Measurements from ENCODE around the gene RCCD1. TPM values are rescaled to one million over a fixed set of nuclear protein-coding genes. Genes with fewer than 3 reads are reported as not detected.
"Not testable (repeated sequence)": the region's sequence is repeated elsewhere in the genome, so short reads cannot be mapped to it uniquely, and the experiment has no call there.

The RCCD1 gene
- total RNA-seq, 3 donors from 2014 or later, result 18.5 to 21.5 (median 20.7) TPM

DNA sequence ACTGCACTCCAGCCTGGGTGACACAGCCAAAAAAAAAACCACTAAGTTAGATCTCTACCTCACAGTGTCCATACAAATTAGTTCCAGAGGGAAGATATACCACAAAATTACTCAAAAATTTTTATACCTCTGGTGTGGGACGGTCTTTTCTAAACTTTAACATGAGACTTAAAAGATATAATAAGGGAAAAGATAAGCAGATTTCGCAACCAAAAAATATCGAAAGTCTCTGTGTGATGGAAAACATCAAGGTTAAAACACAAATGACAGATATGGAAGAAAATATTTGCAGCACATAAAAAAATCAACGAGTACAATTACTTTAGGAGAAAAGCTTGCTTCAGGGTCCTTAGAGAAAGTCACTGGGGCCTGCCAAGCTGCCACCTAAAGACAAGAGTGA, 32.8 kb upstream of the RCCD1 start:
- Histone ChIP-seq H3K4me3 (no peak overlapping the region), H3K9me3 (no peaks in the 10 kb centered on the region), H3K36me3 (ENCODE audit: low read depth) (peaks cover 6% of the 10 kb centered on the region), H3K4me1 (ENCODE audit: low read depth) (no peaks in the 10 kb centered on the region)
- DNase-seq, result no peak
- intact Hi-C loops (cut with DNase I, micrococcal nuclease), result no loop called here
- TF ChIP-seq, protein P1, sequence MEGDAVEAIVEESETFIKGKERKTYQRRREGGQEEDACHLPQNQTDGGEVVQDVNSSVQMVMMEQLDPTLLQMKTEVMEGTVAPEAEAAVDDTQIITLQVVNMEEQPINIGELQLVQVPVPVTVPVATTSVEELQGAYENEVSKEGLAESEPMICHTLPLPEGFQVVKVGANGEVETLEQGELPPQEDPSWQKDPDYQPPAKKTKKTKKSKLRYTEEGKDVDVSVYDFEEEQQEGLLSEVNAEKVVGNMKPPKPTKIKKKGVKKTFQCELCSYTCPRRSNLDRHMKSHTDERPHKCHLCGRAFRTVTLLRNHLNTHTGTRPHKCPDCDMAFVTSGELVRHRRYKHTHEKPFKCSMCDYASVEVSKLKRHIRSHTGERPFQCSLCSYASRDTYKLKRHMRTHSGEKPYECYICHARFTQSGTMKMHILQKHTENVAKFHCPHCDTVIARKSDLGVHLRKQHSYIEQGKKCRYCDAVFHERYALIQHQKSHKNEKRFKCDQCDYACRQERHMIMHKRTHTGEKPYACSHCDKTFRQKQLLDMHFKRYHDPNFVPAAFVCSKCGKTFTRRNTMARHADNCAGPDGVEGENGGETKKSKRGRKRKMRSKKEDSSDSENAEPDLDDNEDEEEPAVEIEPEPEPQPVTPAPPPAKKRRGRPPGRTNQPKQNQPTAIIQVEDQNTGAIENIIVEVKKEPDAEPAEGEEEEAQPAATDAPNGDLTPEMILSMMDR (IDR thresholded peaks at IDR 0.05), result no peak
- no peak for ATAC-seq

DNA sequence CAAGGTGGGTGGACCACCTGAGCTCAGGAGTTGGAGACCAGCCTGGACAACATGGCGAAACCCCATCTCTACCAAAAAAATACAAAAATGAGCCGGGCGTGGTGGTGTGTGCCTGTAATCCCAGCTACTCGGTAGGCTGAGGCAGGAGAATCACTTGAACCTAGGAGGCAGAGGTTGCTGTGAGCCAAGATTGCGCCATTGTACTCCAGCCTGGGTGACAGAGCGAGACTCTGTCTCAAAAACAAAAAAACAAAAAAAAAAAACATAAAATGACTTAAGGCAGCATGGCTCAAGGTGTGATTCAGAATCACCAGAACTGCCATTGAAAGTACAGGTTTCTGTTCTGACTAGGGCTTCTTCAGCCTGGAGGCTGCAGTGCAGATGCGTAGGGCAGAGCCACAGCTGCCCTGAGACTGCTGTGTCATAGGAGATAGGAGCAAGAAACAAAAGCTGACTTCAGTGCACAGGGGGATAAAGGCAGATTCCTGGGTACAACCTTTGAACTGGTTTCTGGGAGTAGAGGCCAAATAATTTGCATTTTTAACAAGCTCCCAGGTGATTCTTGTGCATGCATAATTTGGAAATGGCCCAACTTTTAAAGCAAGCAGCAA, 31.9 kb upstream of the RCCD1 start:
- intact Hi-C loops (cut with DNase I, micrococcal nuclease); H3K9me3 ChIP-seq; H3K36me3 ChIP-seq (ENCODE audit: low read depth); H3K4me3 ChIP-seq; H3K4me1 ChIP-seq (ENCODE audit: low read depth): not testable (repeated sequence)
- peak in 1 of 3 donors; percentile 16 for DNase-seq
- ATAC-seq, result peak; percentile 42

DNA sequence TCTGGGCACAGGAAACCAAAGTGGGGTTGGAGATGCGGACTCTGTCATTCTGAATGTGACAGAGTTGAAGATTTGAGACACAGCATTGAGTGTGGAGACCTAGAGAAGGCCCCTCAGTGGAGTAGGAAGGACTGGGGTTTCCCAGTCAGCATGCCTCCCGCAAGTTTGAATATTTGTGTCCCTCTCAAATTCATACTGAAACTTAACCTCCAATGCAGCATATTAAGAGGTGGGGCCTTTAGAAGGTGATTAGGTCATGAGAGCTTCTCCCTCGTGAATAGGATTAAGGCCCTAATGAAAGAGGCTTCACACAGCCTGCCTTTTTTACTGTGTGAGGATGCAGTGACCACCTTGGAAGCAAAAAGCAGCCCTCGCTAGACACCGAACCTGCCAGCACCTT, 30.3 kb upstream of the RCCD1 start:
- intact Hi-C loops (cut with DNase I, micrococcal nuclease), result no loop called here
- H3K36me3 ChIP-seq (ENCODE audit: low read depth), result peaks cover 6% of the 10 kb centered on the region
- no peaks in the 10 kb centered on the region for H3K9me3 ChIP-seq
- peaks cover 3% of the 10 kb centered on the region for H3K4me1 ChIP-seq (ENCODE audit: low read depth)
- no peak for DNase-seq
- peak; percentile 9 for ATAC-seq
- no peak overlapping the region for H3K4me3 ChIP-seq
- TF ChIP-seq, protein P1 (IDR thresholded peaks at IDR 0.05), result no peak

DNA sequence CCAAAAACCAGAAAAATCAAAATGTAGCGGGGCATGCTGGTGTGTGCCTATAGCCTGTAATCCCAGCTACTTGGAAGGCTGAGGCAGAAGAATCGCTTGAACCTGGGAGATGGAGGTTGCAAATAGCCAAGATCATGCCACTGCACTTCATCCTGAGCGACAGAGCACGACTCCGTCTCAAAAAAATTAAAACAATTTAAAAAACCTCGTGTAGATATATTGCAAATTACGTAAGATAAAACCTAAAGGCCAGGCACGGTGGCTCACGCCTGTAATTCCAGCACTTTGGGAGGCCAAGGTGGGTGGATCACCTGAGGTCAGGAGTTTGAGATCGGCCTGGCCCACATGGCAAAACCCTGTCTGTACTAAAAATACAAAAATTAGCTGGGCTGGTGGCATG, 27.9 kb upstream of the RCCD1 start:
- H3K4me1 ChIP-seq (ENCODE audit: low read depth), result peaks cover 15% of the 10 kb centered on the region
- intact Hi-C loops (cut with DNase I, micrococcal nuclease); DNase-seq; H3K9me3 ChIP-seq; H3K36me3 ChIP-seq (ENCODE audit: low read depth); H3K4me3 ChIP-seq; ATAC-seq: not testable (repeated sequence)

DNA sequence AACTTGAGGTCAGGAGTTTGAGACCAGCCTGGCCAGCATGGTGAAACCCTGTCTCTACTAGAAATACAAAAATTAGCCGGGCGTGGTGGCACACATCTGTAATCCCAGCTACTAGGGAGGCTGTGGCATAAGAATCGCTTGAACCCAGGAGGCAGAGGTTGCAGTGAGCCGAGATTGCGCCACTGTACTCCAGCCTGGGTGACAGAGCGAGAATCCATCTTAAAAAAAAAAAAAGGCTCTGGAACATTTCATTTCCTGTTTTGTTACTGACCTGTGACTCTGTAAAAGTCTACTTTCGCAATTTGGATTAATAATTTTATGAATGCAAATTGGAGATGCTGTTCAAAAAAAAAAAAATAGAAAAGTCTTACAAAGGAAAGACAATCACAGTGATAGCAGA, 26.6 kb upstream of the RCCD1 start:
- DNase-seq; H3K36me3 ChIP-seq (ENCODE audit: low read depth); H3K9me3 ChIP-seq; intact Hi-C loops (cut with DNase I, micrococcal nuclease); ATAC-seq; H3K4me3 ChIP-seq: not testable (repeated sequence)
- peaks cover 19% of the 10 kb centered on the region for H3K4me1 ChIP-seq (ENCODE audit: low read depth)

DNA sequence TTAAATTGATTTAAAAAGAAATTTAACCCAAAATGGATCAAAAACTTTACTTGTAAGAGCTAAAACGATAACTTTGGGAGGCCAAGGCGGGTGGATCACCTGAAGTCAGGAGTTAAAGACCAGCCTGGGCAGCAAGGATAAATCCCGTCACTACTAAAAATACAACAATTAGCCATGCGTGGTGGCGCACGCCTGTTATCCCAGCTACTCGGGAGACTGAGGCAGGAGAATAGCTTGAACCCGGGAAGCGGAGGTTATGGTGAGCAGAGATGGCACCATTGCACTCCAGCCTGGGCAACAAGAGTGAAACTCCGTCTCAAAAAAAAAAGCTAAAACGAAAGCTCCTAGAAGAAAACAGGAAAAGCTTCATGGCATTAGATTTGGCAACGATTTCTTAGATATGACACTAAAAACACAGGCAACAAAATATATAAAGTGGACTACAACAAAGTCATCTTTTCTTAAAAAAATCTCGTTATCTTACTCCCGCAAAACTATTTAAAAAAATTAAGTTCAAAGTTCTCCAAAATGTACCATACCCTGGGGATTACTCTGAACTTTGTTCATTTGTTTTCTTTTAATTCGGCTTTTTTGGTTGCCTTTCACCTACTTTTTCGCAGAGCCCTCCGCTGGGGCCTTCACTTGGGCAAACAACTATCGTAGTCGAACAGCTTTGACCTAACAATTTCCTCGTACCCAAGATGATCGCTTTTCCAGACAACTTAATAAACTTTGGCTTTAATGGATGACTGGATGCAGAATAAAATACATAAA, 25.3 kb upstream of the RCCD1 start:
- intact Hi-C loops (cut with DNase I, micrococcal nuclease), result no loop called here
- no peak for DNase-seq
- TF ChIP-seq, protein P1 (IDR thresholded peaks at IDR 0.05), result no peak
- no peak for ATAC-seq
- H3K4me1 ChIP-seq (ENCODE audit: low read depth), result peaks cover 19% of the 10 kb centered on the region
- H3K9me3 ChIP-seq, result no peaks in the 10 kb centered on the region
- H3K36me3 ChIP-seq (ENCODE audit: low read depth), result no peaks in the 10 kb centered on the region
- peak overlapping the region; percentile 42 for H3K4me3 ChIP-seq

DNA sequence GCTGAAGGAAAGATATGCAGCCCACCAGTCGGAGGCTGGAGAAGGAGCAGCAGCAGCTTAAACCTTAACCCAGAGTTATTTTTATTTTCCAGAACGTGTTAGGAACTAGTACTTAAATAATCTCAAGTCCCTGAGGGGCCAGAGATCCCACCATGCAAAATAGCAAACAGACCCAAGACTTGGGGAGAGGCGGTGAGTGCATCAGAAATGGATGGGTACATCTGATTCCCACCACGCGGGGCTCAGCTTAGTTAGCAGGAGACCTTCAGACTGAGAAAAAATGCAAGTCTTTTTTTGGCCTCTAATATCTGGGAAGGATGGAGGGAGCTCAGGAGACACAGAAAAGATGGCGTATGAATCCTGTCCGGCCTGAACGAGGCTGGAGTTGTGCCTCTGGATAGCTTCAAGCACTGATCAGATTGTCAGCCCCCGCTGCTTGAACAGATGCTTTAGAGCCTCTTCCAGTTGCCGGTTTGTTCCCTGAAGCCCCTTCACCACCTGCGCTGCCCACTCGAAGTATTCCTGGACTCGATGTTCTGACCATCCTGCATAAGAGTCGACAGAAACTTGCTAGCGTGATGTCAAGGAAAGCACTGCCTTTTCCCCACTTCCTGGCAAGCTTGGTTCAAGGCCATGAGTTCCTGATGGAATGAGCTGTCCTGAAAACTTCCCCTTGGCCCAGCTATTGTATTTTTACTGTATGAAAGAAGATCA, 23.7 kb upstream of the RCCD1 start:
- H3K4me1 ChIP-seq (ENCODE audit: low read depth), result peaks cover 24% of the 10 kb centered on the region
- intact Hi-C loops (cut with DNase I, micrococcal nuclease), result no loop called here
- no peaks in the 10 kb centered on the region for H3K9me3 ChIP-seq
- ATAC-seq (no peak), DNase-seq (no peak)
- H3K4me3 ChIP-seq, result no peak overlapping the region
- TF ChIP-seq, protein P1 (IDR thresholded peaks at IDR 0.05), result no peak
- H3K36me3 ChIP-seq (ENCODE audit: low read depth), result no peaks in the 10 kb centered on the region
